Nephron progenitor cell (in vitro differentiated cells): Measurements from ENCODE around the gene WNT5B.

Source experiments
- DNase-seq: peaks from one replicate; pipeline ENCODE4 v3.0.0; 2021
- H3K27ac Mint-ChIP-seq: 2 replicates; pipeline ENCODE4 v1.8.0; 2021; ENCODE audit warnings: mild to moderate bottlenecking, moderate library complexity, mixed read lengths
- H3K27me3 Mint-ChIP-seq: 2 replicates; pipeline ENCODE4 v1.8.0; 2021; ENCODE audit warnings: mild to moderate bottlenecking, low read depth, mixed read lengths; ENCODE audit not compliant: poor library complexity
- H3K36me3 Mint-ChIP-seq: 2 replicates; pipeline ENCODE4 v1.8.0; 2021; ENCODE audit warnings: low read depth, mixed read lengths
- H3K4me1 Mint-ChIP-seq: 2 replicates; pipeline ENCODE4 v1.8.0; 2021; ENCODE audit warnings: mixed read lengths
- H3K4me3 Mint-ChIP-seq: 2 replicates; pipeline ENCODE4 v1.8.0; 2021; ENCODE audit warnings: mild to moderate bottlenecking, moderate library complexity, mixed read lengths
- H3K9me3 Mint-ChIP-seq: 2 replicates; pipeline ENCODE4 v1.8.0; 2021; ENCODE audit warnings: mild to moderate bottlenecking, moderate library complexity, mixed read lengths
- TF ChIP-seq, protein P1 (sequence below): fragments of 200-600 bp; sonication (generic); IDR thresholded peaks from 2 replicates; pipeline ENCODE4 v1.5.0; 2021; ENCODE audit warnings: antibody characterized with exemption

The WNT5B gene

GRCh38 chr12:1642513-1642912, 13.5 kb downstream of the WNT5B start:
- no peak overlapping the region for H3K4me3 Mint-ChIP-seq
- peaks cover 87% of the 10 kb centered on the region for H3K36me3 Mint-ChIP-seq
- TF ChIP-seq, protein P1, sequence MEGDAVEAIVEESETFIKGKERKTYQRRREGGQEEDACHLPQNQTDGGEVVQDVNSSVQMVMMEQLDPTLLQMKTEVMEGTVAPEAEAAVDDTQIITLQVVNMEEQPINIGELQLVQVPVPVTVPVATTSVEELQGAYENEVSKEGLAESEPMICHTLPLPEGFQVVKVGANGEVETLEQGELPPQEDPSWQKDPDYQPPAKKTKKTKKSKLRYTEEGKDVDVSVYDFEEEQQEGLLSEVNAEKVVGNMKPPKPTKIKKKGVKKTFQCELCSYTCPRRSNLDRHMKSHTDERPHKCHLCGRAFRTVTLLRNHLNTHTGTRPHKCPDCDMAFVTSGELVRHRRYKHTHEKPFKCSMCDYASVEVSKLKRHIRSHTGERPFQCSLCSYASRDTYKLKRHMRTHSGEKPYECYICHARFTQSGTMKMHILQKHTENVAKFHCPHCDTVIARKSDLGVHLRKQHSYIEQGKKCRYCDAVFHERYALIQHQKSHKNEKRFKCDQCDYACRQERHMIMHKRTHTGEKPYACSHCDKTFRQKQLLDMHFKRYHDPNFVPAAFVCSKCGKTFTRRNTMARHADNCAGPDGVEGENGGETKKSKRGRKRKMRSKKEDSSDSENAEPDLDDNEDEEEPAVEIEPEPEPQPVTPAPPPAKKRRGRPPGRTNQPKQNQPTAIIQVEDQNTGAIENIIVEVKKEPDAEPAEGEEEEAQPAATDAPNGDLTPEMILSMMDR: no peak
- H3K9me3 Mint-ChIP-seq: no peaks in the 10 kb centered on the region
- H3K27me3 Mint-ChIP-seq: peaks cover 11% of the 10 kb centered on the region
- no peak overlapping the region for H3K27ac Mint-ChIP-seq
- DNase-seq: no peak
- peaks cover 45% of the 10 kb centered on the region for H3K4me1 Mint-ChIP-seq

DNA sequence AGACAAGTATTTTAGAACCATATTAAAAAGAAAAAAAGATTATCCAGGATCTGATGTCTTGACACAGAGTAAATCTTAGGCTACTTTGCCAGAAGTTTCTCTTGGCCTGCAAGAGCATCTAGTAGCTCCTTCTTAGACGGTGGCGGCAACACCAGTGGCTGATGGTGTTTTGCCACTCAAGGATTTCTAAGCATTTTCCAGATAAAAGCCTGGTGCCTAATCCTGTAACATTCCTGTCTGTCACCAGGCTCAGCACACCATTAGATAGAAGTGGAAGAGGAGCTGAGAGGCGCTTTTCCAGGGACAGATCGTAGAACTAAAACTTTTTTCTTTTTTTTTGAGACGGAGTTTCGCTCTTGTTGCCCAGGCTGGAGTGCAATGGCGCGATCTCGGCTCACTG, 14.0 kb downstream of the WNT5B start:
- Mint-ChIP-seq H3K4me3 (no peak overlapping the region), H3K4me1 (peaks cover 47% of the 10 kb centered on the region), H3K36me3 (peaks cover 86% of the 10 kb centered on the region), H3K27me3 (peaks cover 11% of the 10 kb centered on the region), H3K9me3 (no peaks in the 10 kb centered on the region), H3K27ac (no peak overlapping the region)
- DNase-seq: no peak
- TF ChIP-seq, protein P1: no peak

DNA sequence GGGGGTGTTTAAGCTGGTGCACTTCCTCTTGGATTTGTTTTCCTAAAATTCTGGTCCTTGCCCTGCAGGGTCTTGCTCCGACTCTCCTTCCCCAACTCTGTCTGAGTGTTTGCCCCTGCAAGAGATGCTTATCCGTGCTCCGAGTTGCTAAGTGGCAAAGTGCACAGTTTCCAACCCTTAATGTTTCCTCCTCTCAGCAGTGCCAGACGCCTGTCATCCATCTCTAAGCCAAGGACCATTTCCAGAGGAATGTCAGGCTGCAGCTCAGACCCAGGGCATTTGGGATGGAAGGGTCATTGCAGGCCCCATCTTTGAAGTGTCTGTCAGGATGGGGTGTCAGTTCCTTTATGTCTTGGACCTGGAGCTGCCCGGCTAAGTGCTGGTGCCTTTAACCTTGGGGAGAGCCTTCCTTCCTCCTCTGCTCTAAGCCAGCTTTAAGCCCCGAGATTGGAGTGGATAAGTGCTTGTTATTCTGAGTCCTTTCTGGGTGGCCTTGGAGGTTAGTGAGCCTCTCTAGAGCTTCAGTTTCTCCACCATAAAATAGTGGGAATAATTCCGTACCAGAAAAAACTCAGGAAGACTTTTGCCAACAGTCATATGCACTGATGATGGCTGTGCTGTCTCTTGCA, 15.0 kb downstream of the WNT5B start:
- Mint-ChIP-seq H3K4me3 (no peak overlapping the region), H3K27me3 (peaks cover 6% of the 10 kb centered on the region), H3K9me3 (no peaks in the 10 kb centered on the region), H3K27ac (peak overlapping the region; percentile 5), H3K36me3 (peaks cover 84% of the 10 kb centered on the region), H3K4me1 (peaks cover 40% of the 10 kb centered on the region)
- DNase-seq: no peak
- TF ChIP-seq, protein P1: no peak

DNA sequence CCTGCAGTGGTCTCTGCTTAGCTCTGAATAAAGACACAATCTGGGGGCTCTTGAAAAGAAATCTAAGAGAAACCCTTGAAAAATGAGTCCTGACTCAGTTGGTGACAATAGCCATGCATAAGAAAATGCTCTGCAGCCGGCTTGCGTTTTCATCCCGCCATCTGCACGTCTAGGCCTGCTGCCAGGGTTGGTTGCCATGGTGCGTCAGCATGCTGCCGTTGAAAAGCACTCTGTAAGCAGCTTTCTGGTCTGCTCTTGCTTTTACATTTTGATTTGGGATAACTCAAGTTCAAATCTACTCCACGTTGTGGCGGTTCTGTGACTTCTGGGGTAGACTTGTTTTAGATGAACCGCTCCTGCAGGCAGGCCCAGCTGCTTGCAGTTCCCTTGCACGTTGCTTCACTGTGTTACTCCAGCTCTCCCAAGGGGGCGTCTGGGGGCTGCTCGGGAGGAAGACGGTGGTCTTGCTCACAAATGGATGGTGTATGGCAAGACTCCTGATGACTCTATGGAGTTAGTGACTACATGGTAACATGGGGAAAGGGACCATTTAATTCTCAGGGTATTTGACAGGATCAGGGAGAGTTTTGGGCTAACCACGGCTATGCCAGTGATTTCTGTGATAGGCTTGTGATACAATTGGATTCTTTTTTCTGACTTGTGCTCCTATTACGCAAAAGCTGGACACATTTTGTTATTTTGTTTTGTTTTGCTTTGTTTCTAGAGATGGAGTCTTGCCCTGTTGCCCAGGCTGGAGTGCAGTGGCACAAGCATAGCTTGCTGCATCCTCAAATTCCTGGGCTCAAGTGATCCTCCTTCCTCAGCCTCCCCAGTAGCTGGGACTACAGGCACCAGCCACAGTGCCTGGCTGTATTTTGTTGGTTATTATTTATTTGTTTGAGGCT, 15.8 kb downstream of the WNT5B start:
- no peak for DNase-seq

DNA sequence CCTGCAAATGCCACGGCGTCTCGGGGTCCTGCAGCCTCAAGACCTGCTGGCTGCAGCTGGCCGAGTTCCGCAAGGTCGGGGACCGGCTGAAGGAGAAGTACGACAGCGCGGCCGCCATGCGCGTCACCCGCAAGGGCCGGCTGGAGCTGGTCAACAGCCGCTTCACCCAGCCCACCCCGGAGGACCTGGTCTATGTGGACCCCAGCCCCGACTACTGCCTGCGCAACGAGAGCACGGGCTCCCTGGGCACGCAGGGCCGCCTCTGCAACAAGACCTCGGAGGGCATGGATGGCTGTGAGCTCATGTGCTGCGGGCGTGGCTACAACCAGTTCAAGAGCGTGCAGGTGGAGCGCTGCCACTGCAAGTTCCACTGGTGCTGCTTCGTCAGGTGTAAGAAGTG, 16.8 kb downstream of the WNT5B start:
- peaks cover 3% of the 10 kb centered on the region for H3K27me3 Mint-ChIP-seq
- DNase-seq: no peak
- peaks cover 74% of the 10 kb centered on the region for H3K36me3 Mint-ChIP-seq
- no peak overlapping the region for H3K27ac Mint-ChIP-seq
- no peaks in the 10 kb centered on the region for H3K9me3 Mint-ChIP-seq
- H3K4me3 Mint-ChIP-seq: no peak overlapping the region
- peaks cover 40% of the 10 kb centered on the region for H3K4me1 Mint-ChIP-seq
- TF ChIP-seq, protein P1: no peak

More for the DNA sequence above, 15.8 kb downstream of the WNT5B start:
- no peaks in the 10 kb centered on the region for H3K9me3 Mint-ChIP-seq
- H3K36me3 Mint-ChIP-seq: peaks cover 83% of the 10 kb centered on the region
- peaks cover 40% of the 10 kb centered on the region for H3K4me1 Mint-ChIP-seq
- H3K4me3 Mint-ChIP-seq: no peak overlapping the region
- TF ChIP-seq, protein P1: no peak
- H3K27ac Mint-ChIP-seq: no peak overlapping the region
- H3K27me3 Mint-ChIP-seq: peaks cover 3% of the 10 kb centered on the region
